Iris pigment epithelial cell (primary cell): ENCODE results near the gene SNRNP40.
"Not testable (repeated sequence)": the region's sequence is repeated elsewhere in the genome, so short reads cannot be mapped to it uniquely, and the experiment has no call there.

ENCODE experiments used
- DNase-seq: peaks from one replicate; pipeline ENCODE4 v3.0.0-alpha.2; 2011; ENCODE audit warnings: low read depth

The SNRNP40 gene

DNA sequence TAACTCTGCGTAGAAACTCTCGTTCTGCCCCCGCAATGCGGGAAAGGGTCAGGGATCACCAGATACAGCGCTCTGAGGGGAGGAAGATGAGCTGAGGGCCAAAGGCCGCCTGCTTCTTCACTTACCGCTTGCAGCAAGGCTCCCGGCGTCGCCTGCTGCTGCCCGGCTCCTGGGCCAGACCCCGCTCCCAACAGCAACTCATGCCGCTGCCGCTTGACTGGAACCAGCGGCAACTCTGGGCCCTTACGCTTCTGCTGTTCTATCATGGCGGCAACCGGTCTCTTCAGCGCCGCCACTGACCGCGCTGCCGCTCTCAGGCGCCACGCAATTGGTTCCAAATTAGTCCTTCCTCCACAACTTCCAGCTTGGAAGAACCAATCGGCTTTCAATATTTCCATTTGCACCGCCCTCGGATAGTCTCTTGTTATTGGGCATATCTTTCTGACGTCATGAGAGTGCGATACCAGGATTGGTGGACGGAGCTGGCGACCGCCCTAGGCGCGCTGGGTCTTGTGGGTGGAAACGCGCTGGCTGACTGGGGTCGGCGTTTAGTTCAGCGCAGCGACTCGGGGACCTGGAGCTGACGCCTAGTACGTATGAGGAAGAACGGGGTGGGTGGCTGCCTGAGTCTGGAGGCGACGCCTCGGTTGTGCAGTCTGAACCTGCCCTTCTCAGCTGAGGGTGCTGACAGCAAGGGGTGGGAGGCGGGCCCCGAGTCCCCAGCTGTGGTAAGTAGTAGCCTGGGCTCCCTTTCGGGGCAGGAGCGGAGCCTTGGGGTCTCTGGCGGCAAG, at the start of gene SNRNP40, which contains the start of gene ZCCHC17:
SNRNP40 (minus strand) TSS at position 303 of the 791 bp plus-strand sequence; CDS start at position 266, 37 bp downstream.
ZCCHC17 (plus strand) TSS at position 547 of the 791 bp plus-strand sequence. CDS start 13,067 bp downstream, outside the sequence.
- peak; percentile 99 for DNase-seq

DNA sequence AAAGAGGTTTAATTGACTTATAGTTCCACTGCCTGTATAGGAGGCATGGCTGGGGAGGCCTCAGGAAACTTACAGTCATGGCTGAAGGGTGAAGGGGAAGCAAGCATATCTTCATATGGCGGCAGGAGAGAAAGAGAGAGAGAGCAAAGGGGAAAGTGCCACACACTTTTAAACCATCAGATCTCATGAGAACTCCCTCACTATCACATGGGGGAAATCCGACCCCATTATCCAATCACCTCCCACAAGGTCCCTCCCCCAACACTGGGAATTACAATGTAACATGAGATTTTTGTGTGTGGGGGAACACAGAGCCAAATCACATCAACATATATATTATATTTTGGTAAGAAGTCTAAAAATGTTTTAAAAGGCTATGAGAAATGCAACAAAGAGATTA, 49.0 kb upstream of the SNRNP40 start:
- no peak for DNase-seq

DNA sequence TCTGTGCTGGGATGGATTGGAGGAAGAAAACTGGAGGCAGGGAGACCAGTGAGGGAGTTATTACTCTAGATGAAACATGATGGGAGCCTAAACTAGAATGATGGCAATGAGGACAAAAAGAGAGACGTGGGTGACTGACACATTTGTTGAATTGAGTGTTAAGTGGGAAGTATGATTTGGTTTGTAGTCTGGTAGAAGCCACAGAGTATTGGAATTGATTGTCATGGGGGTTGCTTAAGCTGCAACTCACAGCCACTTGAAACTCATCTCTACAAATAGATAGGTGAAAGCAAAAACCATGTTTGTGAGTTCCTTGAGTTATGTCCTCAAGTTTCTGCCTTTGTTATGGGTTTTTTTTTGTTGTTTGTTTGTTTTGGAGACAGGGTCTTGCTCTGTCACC, 47.9 kb upstream of the SNRNP40 start:
- DNase-seq: no peak

DNA sequence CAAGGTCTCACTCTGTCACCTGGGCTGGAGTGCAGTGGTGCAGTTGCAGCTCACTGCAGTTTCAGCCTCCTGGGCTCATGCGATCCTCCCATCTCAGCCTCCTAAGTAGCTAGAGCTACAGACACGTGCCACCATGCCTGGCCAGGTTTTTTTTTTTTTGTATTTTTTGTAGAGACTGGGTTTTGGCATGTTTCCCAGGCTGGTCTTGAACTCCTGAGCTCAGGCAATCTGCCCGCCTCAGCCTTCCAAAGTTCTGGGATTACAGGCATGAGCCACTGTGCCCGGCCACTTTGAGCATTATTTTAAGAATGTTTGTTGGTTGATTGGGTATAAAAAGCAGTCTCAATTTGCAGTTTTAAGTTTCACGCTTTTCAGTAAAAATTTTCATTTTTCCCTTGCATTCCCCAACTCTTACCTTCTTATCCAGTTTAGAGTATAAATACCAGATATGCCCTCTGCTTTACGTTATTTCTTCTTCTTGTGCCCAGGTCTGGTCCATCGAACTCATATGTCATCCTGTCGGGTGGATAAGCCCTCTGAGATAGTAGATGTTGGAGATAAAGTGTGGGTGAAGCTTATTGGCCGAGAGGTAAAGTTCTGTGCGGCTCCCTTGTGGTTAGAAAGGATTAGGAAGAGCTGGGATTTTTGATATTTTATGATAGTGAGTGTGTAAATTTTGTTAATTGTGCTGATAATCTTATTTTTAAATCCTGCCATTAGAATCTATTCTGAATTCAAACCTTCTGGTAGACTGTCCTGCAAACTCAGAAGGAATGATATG, 40.3 kb upstream of the SNRNP40 start:
- no peak for DNase-seq

DNA sequence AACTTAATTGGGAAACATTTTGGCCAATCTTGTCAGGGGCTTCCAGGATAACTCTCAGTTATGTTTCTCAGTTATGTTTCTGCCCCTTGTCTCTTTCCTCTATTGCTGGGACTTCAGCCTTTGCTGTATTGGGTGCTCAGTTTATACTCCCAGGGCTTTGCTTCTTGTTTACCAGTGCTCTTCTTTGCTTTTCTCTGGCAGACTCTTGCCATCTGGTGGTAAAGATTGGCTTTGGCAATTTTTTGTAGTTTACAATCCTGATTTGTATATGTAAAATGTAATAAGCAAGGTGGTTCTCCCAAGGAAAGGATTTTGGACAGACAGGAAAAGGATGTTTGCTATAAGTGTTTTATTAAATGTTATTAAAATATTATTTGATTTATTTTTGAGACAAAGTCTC, 38.4 kb upstream of the SNRNP40 start:
- peak; percentile 29 for DNase-seq

DNA sequence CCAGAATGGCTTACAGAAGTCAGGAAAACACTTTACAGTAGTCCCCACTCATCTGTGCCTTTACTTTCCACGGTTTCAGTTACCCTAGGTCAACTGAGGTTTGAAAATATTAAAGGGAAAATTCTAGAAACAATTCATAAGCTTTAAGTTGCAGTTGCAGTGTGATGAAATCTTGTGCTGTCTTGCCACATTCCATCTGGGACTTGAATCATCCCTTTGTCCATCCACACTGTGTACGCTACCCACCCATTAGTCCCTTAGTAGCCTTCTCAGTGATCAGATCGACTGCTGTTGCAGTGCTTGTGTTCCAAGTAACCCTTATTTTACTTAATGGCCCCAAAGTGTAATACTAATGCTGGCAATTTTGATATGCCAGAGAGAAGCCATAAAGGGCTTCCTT, 30.8 kb upstream of the SNRNP40 start:
- DNase-seq: peak; percentile 70

DNA sequence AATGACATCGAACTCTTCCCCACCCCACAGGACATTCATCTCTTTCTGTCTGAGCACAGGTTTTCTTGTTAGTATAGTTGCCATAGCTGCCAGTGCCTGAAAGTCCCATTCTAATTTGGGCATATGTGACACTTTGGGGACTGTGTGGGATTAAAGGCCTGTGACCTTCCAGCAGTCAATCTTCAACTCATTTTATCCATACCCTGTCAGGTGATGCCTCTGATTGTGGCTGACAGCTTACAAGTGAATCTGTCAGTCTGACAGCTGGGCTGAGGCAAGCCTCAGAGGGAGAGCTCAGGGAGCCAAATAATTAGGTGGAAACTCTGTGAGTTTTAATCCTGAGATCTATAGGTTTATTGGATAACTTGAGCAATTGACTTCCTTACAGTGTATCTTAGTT, 29.9 kb upstream of the SNRNP40 start:
- no peak for DNase-seq

DNA sequence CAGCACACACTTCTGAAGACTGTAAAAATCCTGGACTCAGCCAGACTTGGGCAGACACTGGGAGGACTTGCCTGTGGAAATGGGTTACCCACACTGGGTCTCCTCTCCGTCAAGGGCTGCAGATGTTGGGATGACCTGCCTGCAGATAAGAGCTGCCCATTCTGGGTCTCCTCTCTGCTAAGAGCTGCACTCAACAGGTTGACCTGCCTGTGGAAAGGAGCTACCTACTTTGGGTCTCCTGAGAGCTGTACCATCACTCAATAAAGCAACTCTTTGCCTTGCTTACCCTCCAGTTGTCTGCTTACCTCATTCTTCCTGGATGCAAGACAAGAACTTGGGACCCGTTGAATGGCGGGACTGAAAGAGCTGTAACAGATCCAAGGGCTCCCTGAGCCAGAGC, 28.4 kb upstream of the SNRNP40 start:
- no peak for DNase-seq

DNA sequence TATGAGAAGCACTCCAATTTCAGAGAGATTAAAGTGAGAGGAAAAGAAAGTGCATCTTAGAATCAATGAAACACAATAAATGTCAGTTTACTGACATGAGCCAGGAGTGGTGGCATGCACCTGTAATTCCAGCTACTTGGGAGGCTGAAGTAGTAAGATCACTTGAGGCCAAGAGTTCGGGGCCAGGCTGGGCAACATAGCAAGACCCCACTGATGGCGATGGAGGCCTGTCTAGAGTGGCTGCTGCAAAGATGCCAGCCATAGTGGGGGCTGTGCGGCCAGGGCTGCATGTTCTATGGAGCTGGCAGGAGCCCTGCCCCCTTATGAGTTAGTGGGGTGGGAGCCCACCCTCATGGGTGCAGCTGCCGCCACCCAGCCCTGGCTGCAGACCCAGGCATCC, 27.5 kb upstream of the SNRNP40 start:
- no peak for DNase-seq

DNA sequence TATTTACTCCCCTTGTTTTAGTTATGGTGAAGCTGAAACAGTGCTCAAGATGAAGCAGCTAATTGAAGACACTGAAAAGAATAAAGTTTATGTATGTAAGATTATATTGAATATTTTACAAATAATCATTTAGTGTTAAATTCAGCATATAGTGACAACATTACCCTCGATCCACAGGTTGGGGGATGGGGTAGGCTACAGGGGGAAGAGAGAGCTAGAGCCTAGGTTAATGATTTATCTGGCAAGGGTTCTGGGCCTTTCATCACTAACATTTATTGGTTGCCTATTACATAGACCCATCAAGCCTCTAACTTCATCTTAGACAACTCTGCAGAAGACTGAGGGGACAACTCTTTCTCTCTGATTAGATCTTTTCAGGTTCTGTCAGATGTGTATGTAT, 21.6 kb upstream of the SNRNP40 start:
- no peak for DNase-seq

DNA sequence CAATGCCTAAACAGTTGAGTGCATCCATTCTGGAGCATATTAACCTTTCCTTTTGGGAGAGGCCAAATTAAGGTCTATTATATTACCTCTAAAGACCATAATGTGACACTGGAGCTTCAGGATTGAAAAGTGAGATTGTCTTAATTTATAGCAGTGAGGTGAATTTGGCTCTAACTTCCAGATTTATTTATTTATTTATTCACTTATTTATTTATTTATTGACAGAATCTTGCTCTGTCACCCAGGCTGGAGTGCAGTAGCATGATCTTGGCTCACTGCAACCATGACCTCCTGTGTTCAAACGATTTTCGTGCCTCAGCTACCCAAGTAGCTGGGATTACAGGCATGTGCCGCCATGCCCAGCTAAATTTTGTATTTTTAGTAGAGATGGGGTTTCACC, 19.3 kb upstream of the SNRNP40 start:
- no peak for DNase-seq

DNA sequence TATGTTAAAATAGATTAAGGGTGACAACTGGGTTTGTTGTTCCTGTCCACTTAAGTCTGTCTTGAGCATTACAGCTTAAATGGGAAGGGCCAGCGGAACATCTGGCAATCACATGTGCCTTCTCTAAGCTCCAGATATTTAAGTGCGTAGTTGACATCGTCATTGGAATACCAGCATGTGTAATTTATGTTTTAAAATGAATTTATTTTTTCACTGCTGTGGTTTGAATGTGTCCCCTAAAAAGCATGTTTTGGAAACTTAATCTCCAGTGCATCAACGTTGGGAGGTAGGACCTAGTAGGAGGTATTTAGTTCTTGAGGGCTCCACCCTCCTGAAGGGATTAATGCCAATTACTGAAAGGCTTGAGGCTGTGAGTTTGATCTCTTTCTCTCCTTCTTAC, 13.6 kb upstream of the SNRNP40 start:
- peak; percentile 35 for DNase-seq

DNA sequence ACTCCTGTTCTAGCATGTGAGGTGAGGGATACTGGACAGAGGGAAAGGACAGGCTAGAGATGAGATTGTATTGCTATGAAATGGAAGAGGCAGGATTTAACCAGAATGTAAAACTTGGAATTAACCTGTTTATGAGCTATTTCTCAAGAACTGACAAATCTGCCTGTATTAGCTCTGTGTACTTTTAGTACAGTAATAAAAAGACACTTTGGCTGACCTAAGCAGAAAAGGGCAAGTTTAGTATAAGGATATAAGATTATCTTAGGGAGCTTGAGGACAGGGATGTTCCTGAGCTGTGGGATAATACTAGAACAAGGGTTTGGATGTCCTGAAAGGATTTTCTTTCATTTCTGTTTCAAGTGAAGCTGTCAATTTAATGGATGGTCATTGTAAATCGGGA, 11.4 kb upstream of the SNRNP40 start:
- no peak for DNase-seq

DNA sequence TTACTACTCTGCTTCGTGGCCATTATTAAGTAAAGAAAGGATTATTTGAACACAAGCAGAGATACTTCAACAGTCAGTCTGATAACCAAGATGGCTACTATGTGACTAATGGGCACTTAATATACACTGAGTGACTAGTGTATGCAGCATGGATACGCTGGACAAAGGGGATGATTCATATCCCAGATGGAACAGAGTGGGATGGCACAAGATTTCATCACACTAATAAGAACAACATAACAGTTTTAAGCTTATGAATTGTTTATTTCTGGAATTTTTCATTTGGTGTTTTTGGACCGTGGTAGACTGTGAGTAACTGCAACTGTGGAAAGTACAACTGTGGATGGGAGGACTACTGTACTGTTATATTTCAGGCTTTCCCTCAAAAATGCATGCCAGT, 9.7 kb upstream of the SNRNP40 start:
- DNase-seq: peak; percentile 96

DNA sequence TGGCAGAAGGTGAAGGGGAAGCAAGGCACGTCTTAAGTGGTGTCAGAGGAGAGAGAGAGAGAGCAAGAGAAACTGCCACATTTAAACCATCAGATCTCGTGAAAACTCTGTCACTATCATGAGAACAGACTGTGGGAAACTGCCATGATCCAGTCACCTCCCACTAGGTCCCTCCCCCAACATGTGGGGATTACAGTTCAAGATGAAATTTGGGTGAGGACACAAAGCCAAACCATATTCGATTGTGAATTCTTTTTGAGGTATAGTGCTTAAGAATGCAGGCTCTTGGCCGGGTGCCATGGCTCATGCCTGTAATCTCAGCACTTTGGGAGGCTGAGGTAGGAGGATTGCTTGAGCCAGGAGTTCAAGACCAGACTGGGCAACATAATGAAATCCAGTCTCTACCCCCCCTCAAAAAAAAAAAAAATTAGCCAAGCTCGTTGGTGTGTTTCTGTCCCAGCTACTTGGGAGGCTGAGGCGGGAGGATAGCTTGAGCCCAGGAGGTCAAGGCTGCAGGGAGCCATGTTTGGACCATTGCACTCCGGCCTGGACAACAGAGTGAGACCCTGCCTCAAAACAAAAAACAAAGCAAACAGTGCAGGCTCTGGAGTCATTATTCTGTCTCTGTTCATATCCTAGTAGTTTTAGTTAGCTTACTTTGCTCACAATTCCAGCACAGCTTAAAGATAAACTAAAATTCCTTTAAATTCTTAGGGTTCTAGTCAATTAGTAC, 6.3 kb upstream of the SNRNP40 start:
- DNase-seq: peak; percentile 30

DNA sequence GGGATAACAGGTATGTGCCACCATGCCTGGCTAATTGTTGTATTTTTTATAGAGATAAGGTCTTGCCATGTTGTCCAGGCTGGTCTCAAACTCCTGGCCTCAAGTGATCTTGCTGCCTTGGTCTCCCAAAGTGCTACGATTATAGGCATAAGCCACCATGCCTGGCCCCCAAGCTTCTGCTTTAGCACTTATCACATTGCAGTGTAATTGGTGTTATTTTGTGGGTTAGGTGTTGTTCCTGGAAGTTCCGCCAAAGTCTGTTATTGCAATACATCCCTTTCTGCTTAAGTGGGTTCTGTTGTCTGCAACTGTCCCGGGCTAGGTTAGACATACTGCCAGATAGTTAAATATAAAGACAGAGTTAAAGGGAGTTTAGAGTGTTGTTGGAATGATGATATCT, 3.6 kb upstream of the SNRNP40 start:
- DNase-seq: no peak

DNA sequence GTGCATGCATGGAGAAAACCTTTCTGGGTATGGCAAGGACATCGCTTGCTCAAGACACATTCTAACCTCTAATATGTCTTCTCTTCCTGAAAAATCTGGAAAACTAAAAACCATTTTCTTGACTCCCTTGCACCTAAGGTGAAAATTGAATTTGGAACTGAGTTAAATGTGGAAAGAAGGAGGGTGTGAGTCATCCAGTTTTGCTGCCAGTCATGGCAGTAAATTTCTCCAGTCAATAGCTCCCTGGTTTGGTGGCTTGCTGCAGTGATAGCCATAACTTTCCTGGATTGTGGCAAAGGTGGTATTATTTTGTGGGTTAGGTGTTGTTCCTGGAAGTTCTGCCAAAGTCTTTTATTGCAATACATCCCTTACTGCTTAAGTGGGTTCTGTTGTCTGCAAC, 2.8 kb upstream of the SNRNP40 start:
- peak; percentile 40 for DNase-seq

DNA sequence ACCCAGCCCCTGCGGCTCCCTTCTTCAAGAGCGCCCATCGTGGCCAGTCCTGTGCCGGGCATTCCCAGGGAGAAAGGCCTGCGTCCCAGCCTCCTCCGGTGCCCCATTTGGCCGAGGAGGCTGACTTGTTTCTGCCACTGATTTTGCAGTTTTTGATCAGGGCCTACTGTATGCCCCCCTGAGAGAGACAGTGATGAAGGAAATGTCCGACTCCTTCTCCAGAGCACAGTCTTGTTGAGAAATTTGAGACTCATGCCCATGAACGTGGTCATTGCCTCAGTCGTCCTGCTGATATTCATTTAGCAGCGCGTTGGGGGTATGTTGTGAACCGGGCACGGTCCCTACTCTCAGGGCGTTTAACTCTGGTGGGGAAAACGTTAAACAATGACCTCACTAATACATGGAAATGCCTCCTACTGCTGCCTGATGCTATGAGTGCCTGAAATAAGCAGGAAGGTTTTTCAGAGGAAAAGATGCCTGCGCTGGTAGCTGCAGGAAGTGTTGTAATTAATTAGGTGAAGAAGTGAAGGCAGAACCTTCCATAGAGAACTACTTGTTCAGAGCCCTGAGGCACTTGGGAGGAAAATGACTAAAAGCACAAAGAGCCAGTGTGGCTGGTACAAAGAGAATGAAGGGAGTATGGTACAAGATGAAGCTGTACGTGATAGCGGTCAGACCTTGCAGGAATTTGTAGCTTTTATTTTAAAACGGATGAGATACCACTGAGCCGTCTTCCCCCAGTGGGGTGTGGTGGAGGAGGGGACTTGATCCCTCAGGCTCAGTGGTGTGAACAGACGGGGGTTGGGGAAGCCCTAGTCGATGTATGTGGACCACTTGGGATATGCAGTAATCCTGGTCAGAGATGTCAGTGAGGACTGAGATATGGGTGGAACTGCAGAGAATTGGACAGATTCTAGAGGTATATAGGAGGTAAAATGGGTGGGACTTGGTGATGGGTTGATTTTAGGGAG, 974 bp upstream of the SNRNP40 start:
- DNase-seq: peak; percentile 36

DNA sequence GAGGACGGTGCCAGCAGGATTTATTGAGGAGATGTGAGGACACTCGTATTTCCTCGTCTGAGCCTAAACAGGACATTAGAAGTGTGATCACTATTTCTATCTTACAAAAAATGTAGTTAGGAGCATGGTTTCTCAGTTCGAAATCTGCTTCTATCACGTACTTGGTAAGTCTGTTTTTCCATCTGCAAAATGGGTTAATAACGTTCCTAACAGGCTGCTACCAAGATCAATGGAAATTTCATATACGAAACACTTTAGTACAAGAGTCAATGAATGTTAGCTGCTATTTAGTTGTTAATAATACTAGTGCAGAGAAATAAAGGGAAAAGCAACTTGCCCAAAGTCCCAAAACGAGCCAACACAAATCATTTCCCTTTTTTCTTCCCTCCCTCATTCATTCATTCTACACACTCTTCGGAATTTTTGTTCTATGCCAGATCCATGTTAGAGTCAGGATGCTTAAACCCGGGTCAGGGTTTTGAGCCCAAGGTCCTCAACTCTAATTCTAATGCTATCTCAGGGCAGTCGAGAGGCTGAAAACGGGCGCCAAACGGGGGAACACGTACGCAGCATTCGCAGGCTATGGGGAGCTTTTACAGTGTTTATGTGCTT, 608 bp downstream of the SNRNP40 start:
- no peak for DNase-seq

DNA sequence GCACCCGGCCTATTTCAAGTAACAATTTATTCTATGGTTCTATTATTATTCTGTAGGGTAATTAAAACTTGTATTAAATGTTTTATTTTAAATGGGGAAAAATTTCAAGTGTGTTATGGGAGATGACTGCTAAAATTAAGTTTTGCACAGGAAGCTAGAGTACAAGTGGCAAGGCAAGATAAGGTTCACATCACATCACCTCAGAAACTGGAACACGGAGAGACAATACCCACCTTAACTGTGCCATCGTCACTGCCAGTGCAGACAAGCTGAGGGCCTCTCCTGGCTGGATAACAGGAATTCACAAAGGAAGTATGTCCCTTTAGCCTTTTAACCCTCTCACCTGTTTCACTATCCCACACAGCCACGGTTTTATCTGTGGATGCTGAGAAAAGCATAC, 7.6 kb downstream of the SNRNP40 start:
- no peak for DNase-seq

DNA sequence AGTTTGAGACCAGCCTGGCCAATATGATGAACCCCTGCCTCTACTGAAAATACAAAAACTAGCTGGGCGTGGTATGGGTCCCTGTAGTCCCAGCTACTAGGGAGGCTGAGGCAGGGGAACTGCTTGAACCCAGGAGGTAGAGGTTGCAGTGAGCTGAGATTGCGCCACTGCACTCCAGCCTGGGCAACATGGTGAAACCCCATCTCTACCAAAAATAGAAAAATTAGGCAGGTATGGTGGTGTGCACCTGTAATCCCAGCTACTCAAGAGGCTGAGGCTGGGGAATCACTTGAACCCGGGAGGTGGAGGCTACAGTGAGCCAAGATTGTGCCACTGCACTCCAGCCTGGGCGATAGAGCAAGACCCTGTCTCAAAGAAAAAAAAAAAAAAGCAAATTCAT, 8.8 kb downstream of the SNRNP40 start:
- DNase-seq: not testable (repeated sequence)
